HG03196 (cell line): ENCODE results near the gene GNG8.
"Not testable (repeated sequence)": the region's sequence is repeated elsewhere in the genome, so short reads cannot be mapped to it uniquely, and the experiment has no call there.

Experiments used
- ATAC-seq: cut with Tn5 transposase; IDR thresholded peaks from one replicate; pipeline ENCODE4 v1.9.1; 2021; ENCODE audit not compliant: unreplicated experiment

The GNG8 gene

DNA sequence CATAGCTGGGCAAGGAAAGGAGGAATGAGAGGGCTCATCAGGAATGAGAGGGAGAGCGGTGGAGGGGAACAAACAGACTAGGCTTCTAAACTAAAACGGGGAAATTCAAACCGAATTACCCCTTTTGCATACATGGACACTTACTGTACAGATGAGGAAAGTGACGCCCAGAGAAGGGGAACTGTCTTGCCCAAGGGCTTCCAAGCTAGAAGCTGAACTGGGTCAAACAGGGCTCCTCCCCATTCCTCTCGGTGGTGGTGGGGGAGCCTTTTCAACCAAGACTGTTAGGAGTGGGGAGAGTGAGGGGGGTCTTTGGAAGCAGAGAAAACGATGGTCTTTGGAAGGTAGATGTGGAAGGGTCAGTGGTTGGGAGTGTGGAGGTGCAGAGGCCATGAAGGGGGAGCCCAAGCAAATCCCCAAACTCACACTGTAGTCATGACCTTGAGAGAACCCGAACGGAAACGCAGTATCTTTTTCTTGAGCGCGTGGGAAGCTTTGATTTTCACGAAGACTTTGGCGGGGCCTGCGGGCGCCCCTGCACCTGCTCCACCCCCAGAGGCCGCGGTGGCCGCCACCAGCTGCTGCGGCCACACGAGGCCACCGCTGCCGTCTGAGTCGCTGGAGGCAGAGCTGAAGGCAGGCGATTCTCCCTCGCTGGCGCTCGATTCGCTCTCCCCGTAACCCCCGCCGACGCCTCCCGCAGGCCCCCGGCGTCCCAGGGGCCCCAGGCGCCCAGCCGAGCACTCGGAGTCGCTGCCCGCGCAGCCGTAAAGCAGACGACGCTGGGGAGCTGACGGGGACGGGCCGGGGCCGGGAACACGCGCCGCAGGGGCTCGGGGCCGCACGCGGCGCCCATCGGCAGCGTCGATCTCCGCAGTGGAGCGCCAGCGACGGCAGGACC lies 12.3 kb upstream of the GNG8 start:
- no peak for ATAC-seq

DNA sequence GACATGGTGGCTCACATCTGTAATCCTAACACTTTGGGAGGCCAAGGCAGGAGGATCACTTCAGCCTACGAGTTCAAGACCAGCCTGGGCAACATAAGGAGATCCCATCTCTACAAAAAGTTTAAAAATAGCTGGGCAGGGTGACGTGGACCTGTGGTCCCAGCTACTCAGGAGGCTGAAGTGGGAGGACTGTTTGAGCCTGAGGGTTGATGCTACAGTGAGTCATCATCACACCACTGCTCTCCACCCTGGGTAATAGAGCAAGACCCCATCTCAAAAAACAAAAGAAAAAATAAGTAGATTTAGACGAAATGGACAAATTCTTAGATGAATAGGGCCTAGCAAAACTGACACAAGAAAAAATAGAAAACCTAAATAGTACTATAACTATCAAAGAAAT lies 10.4 kb upstream of the GNG8 start:
- no peak for ATAC-seq

DNA sequence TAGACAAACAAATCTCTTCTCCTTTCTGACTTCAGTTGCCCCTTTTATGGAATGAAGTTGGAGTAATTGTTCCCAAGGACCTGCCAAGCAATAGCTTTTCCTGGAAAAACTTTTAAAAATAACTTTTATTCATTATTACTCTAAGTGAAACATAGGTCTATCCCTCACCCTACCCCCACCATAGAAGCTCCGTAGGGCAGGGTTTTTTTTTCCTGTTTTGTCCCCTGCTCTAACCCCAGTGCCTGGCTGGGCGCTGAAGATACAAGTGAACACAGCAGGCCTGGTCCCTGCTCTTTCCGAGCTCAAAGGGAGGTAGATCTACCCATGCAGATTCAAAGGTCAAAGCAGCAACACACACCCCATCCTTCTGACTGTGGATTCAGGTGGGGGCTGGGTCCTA lies 8.7 kb upstream of the GNG8 start:
- no peak for ATAC-seq

DNA sequence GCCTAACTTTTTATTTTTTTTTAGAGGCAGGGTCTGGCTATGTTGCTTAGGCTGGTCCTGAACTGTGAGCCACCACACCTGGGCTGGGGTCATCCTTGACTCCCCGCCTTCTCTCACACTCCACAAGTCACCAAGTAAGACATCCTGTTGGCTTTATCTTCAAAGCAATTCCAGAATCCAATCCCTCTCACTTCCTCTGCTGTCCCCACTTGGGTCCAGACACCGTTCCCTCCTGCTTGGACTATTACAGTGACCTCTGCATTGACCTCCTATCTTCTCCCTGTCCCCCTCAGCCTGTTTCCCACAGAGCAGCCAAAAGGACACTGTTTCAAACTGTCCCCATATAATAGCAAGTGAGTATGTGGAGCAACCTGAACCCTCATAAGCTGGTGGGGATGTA lies 4.7 kb upstream of the GNG8 start:
- ATAC-seq, result no peak

DNA sequence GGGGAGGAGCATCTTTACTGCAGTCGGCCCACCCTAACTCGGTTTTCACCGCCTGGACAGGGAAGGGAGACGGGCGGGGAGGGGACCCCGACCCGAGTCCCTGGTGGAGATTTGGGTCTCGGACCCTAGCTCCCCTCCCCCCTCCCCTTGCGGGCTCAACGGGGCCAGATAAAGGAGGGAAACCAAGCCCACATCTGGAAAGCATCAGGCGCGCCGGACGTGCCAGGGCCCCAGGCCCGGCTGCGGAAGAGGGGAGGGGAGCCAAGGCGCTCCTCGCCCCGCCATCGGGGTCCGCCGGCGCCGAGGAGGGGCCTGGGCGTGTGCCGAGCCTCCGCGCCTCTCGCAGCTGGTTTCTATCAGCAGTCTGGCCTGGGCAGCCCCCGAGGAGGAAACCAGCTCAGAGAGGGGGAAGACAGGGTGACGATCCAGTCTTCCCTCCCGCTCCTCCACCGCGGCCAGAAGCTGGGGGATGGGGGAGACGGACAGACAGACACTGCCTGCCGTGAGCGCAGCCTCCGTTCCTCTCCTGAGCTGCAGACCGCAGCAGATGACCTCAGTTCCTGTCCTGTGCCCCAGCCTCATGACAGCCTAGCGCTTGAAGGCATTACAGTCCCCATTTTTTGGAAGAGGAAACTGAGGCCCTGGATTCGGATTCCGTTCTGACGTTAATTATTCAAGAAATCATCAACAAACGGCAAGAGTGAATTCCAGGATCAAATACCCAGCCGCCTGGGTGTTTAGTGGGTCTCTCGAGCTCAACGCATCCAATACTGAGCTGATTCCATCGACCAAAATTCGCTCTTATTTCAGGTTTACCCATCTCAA lies 3.6 kb upstream of the GNG8 start:
- no peak for ATAC-seq

DNA sequence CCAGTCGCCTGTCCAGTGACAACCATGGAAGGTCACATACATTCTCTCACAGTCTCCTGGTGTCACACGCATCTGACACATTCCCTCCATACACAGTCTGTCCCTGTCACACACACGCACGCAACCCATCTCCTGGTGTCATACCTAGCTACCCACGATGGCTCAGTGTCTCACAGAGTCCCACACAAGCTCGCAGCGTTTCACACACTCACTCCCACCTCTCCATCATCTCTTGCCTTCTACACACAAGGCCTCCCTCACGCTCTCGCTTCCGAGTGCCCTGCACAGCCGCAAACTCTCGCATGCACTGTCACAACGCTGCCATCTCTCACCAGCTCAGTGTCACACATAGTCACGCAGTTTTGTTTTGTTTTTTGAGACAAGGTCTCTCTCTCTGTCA lies 1.2 kb upstream of the GNG8 start:
- ATAC-seq, result no peak

DNA sequence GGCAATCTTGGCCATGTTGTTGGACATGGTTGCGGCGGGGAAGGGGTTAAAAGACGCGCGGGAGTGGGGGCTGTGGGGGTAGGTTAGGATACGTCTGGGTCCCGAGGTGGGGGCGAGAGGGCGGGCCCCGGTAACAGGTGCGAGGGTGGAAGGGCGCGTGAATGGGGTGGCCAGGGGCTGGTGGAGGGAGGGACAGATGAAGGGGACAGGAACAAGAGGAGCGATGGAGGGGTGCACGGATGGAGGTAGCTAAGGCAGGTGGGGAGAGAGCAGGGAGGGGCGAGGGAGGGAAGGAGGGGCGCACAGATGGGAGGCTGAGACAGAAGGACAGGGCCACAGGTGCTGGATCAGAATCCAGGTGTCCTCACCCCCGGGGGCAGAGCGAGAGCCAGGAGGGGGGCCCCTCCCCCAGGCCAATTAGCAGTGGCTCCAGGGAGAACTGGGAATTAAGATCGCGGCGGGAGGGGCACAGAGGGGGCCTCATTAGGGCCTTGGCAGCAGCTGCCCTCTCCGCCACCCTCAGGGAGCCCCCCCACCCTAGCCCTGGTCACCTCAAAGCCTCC lies 1.3 kb downstream of the GNG8 start:
- no peak for ATAC-seq

DNA sequence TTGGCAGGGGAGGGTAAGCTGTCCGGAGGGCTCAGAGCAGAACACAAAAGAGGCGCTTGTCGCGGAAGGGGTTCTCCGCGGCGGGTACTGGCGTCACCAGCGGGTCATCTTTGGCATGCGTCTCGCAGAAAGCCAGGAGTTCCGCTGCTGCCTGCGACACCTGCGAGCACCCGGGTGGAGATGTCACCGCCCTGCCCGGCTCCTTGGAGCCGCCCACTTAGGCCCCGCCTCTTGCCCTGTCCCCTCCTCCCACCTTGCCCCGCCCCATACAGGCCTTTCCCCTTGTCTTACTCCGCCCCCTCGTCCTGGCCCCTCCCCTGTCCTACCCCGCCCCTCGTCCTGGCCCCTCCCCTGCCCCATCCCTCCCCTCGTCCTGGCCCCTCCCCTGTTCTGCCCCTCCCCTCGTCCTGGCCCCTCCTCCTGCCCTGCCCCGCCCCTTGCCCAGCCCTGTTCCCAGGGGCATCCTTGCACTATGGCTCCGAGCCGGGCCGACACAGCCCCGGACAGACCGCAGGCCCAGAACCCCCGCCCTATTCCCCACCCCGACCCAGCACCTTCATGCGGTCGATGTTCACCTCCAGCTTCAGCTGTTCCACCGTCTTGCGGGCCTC lies 1.9 kb downstream of the GNG8 start:
- peak; percentile 45 for ATAC-seq

DNA sequence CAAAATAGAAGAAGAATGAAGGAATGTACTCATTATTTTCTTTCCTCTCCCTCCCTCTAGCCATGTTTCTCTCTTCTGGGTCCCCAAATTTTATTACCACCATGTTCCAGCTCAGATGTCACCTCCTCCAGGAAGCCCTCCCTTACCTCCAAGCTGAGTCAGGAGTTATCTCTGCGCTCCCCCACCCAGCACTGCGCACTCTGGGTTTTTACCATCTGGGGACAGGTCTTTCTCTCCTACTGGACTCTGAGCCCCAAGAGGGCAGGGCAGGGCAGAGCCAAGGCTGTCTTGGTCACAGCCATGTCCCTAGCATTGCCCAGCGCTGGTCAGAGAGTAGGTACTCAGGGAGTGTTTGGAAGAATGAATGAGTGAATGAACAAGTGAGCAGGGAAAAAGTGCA lies 2.9 kb downstream of the GNG8 start:
- no peak for ATAC-seq

DNA sequence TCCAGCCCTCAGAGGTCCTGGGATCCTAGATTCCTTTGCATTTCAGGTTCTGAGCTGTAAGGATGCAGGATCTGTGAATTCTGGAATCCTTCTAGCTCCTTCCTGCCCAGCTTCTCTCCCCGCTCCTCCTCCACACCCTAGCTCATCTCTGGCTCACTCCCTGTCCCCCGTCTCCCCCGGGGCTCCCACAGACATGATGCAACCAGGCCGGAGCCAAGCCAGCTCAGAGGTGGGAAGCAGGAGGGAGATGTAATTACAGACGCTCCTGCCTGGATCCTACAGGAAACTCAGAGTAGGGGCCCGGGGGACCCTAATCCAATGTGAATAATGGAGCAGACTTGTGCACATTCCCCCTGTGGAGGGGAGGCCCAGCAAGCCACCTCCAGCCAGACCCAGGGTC lies 4.5 kb downstream of the GNG8 start:
- no peak for ATAC-seq

DNA sequence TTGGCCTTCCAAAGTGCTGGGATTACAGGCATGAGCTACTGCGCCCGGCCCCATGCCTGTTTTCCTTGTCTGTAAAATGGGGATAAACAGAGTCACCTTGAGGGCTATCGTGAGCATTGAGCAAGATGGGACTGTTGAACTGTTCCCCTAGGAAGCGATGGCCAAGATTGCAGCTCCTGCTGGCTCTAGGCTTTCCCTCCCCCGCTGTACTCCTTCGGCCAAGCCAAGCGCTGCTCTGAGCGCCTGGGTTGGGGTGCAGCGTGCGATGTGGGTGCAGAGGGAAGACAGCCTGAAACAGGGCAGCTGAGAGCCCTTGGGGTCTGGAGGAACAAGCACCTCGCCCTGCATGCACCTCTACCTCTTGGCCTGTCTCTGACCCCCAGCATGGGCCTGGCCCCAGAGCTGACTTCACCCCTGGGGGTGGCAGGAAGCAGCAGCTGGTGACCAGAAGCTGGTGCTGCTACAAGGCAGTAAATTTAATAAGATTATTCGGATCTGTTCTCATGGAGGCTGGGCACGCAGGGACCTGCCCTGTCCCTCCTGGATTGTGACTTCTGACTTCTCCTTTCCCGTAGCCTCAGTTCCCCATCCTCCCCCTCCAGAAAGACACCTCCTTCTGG lies 5.3 kb downstream of the GNG8 start:
- no peak for ATAC-seq

DNA sequence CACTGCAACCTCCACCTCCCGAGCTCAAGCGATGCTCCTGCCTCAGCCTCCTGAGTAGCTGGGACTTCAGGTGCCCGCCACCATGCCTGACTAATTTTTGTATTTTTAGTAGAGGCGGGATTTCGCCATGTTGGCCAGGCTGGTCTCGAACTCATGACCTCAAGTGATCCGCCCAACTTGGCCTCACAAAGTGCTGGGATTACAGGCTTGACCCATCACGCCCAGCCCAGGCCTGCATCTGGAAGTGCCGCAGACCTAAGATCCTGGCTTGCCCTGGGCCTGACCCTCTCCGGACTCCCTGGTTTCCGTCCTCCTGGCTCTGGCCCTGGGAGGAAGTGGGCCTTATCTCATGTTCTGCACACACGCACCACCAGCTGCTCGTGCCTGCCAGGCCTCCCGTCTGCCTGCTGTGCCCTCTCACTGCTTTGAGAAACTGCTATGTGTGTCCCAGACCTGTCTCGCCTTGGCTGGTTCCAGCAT lies 6.4 kb downstream of the GNG8 start:
- ATAC-seq, result no peak

DNA sequence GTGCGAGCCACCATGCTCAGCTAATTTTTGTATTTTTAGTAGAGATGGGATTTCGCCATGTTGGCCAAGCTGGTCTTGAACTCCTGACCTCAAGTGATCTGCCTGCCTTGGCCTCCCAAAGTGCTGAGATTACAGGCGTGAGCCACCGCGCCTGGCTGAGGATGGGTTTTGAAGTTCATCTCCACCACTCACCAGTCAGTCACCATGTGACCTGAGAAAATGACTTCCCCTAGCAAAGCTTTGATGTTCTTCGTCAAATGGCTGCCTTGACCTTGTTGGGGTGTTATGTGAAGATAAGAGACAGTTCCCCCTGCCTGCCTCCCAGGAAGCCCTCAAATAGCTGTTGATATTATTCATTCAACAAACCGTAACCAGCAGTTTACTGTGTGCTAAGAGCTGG lies 7.0 kb downstream of the GNG8 start:
- ATAC-seq, result not testable (repeated sequence)

DNA sequence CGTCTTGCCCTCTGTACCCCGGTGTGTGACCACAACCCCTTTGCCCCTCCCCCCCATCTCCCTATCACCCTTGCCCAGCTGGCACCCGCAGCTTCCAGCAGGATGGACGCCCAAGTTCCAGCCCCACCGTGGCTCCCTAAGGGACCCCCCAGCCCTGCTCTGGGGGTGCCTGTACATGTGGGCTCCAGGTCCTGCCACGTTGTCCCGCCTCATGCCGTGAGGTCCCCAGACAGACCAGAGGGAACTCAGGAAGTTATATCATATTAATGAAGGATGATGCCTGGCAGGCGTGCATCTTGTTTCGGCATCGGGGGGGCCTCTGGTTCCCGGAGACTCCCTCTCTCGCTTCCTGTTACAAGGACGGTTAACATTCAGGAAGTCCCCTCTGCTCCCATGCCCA lies 9.6 kb downstream of the GNG8 start:
- ATAC-seq, result no peak

DNA sequence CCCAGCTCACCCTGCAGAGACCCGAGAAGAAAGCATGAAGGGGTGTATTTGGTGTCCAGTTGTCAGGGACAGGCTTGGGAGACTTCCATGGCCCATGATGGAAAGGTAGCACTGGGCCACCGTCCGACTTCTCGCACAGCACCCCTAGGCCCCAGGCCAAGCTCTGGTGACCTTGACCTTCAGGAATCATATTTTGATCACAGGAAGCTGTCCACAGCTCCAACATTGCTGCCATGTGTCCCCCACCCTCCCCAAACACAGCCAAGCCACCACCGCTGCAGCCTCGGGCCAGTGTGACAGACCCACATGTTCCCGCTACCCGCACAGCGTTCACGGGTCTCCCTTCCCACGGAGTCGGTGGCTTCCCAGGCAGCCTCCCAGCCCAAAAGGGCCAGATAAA lies 10.3 kb downstream of the GNG8 start:
- ATAC-seq, result no peak

DNA sequence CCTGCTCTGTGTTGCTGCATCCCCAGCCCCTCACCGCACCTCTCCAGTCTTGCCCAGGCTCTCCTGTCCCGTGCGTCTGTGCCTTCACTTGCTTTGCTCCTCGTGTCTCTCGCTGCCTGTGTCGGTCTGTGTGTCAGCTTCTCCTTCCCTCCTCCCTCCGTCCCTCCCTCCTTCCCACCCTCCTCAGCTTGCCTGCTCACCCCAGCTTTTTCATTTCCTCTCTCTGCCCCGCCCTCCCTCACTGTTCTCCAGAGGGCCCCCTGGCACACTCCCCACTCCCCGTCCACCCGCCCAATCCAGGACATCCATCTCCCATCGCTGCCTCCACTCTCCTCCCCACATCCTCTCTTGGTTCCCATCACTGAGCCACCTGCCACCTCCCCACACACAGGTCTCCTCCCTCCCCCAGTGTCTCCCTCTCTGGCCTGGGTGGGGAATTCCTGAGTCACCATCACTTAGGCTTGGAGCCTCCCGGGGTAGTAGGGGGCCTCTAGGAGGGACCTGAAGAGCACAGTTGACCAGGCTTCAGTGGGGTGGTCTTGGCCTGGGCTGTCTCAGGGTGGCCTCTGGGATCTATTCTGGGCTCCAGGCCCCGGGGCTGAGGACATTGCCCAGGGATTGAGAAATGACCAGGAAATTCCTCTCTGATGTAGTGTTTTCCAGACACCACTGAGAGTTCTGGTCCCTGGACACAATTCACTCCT lies 10.9 kb downstream of the GNG8 start, which contains the start of gene PTGIR:
PTGIR (minus strand) TSS at position 132 of the 704 bp plus-strand sequence. CDS start 864 bp downstream, outside the sequence.
- ATAC-seq, result no peak

DNA sequence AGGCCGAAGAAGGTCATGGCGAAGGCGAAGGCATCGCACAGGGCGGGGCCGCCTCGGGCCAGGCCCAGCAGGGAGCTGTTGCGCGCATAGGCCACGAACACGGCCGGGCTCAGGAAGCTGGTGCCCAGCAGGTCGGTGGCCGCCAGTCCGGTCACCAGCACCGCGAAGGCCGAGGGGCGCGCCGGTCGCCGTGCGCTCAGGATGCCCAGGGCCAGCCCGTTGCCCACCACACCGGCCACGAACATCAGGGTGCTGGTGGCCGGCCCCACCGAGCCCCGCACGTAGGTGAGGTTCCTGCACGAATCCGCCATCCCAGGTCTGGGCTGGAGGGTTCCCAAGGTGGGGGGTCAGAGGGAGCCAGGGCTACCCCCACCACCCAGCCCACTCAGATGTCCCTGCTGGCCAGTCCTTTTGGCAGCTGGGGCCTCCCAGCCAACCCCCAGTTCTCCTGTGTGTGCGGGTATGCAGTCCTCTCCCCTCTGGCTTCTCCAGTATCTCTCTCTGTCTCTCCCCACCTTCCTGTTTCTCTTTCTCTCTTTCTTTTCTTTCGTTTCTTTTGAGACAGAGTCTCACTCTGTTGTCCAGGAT lies 12.0 kb downstream of the GNG8 start:
- no peak for ATAC-seq

DNA sequence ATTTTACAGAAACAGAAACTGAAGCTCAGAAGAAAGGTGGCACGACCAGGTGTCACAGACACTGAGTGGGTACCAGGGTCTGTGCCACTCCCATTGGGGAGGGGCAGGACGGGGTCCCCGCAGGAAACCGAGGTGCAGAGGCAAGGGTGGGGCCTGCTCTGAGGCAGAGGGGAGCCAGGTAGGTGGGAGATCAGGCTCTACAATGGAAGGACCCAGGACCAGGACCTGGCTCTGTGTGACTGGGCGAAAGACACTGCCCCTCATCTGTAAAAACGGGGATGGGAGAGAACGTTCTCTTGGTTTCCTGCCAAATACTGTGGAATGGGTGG lies 13.9 kb downstream of the GNG8 start:
- ATAC-seq, result no peak

DNA sequence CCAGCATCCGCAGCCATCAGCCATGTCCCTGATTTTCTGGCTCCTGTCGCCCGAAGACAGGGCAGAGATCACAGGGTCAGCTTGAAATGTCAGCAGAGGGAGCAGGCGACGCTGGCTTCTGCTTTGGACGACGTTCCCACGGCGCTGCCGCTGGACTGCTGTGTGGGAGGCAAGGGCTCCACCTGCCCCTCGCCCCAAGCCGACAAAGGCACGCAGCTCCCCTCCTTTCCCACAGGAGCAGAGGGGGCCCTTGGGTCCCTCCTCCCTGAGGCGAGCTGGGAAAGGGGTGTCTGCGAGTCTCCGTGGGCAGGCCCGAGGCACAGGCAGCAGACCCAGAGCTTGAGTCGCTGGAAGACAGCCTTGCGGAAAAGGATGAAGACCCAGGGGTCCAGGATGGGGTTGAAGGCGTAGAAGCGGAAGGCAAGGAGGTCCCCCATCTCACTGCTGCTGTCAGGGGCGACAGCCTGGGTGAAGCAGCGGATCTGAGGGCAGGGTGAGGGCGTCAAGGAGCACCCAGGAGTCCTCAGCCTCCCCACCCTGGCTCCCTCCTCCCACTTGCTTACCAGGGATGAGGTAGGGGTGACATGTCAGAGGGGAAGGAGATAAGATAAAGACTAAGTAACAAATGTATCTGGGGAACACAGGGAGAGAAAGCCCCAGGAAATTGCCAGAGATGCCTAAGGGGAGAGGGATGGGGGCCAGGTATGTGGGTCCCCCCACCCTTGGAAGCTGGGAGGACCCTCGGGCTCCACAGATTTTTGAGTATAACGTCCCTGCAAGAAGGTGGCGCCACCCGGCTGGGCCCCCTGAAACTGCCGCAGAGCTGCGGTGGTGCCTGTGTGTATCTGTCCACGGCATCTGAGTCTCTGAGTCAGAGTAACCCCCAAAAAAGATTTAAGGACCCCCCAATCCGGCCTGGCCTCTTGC lies 14.5 kb downstream of the GNG8 start:
- ATAC-seq, result no peak
